Pancreas (tissue), 10 donors: ENCODE results near the gene NMRK1. TPM values are rescaled to one million over a fixed set of nuclear protein-coding genes. Genes with fewer than 3 reads are reported as not detected.

Experiments used
- ATAC-seq, 4 donors: fragments of 200-7000 bp; cut with Tn5 transposase; one replicate each; pipeline versions ENCODE4 v1.8.0 to v1.9.1; 2020; ENCODE audit warnings: mild to moderate bottlenecking in 4 of 4, moderate library complexity in 4 of 4
- DNase-seq, 6 donors: peaks; one replicate each; pipeline ENCODE4 v3.0.0-alpha.2; 2020
- FAIRE-seq: peaks from 2 replicates; lab custom pipeline; 2012; peaks lifted over from hg19 to GRCh38; lab: Jason Lieb, UNC
- H3K27ac ChIP-seq, 4 donors: fragments of 200-600 bp; sonication (generic); 1 replicate in 3 of 4; 2 replicates in 1 of 4; pipeline versions ENCODE4 v1.5.0 to v1.8.0; 2020
- H3K27me3 ChIP-seq, 4 donors: fragments of 200-600 bp; one replicate each; pipeline ENCODE4 v1.8.0; 2021
- H3K36me3 ChIP-seq, 3 donors: fragments of 200-600 bp; sonication (generic) in 1 of 3; one replicate each; pipeline versions ENCODE4 v1.5.0 to v1.8.0; 2020 to 2021
- H3K4me1 ChIP-seq, 3 donors: fragments of 200-600 bp; one replicate each; pipeline ENCODE4 v1.8.0; 2021
- H3K4me3 ChIP-seq, 4 donors: fragments of 200-600 bp; sonication (generic) in 2 of 4; one replicate each; pipeline versions ENCODE4 v1.5.0 to v1.8.0; 2020 to 2021
- H3K9me3 ChIP-seq, 4 donors: fragments of 200-600 bp; one replicate each; pipeline ENCODE4 v1.8.0; 2021
- CTCF ChIP-seq, 4 donors: fragments of 200-600 bp; sonication (generic) in 3 of 4; IDR thresholded peaks; one replicate each; pipeline versions ENCODE4 v1.5.0 to v1.8.0; 2021; ENCODE audit warnings: antibody characterized with exemption in 4 of 4
- WGBS, 2 donors: extraction: QIAGEN DNeasy Blood & Tissue Kit; methylation state at CpG; one replicate each; pipeline ENCODE4 v1.1.7; 2013; 5-methylcytosine and 5-hydroxymethylcytosine counted together
- intact Hi-C, 3 donors: fragments of 100-400 bp; cut with DNase I; formaldehyde crosslinking; loops; one replicate each; pipeline versions ENCODE4 v1.11.1 to v1.14.2; 2022
- polyA plus RNA-seq, 2 donors: library from polyadenylated mRNA; stranded (reverse); fragments of 200-250 nt; gene quantifications; one replicate each; pipeline ENCODE4 v1.2.3, GENCODE V29; 2013
- total RNA-seq, 6 donors: library from RNA; stranded (reverse); fragmentation: NEBNext Ultra II Directional in 4 of 6; extraction: Animal tissue kit (Norgen Biotek cat#: 25700) in 4 of 6; gene quantifications; one replicate each; pipeline versions ENCODE4 v1.2.1 to v1.2.4, GENCODE V29; 2021 to 2023
- donor health status: healthy with polysubstance abuse.
- donor health status: DM: no; HTN: no; CAD: no; lungs with moderate emphysema.
- donor health status: DM: no; HTN: no; CAD: no.
- donor health status: control.
- donor health status: control.
- donor health status: Bipolar disorder and iron deficiency.
- donor health status: DM: yes; HTN: yes; CAD: no.
- donor health status: DM: no; HTN: no; CAD: no.
- donor health status: DM: no; HTN: no; CAD: no.
- donor health status: DM: yes; HTN: yes; CAD: no.

NMRK1 gene
- total and polyA plus RNA-seq, 8 donors = 16.8 to 76.1 (median 27.1) TPM

- TF ChIP-seq CTCF (IDR thresholded peaks at IDR 0.05) = no peak
- Histone ChIP-seq H3K9me3 (no peaks in the 10 kb centered on the region), H3K27ac (no peak overlapping the region), H3K36me3 (no peaks in the 10 kb centered on the region), H3K4me1 (peaks cover 0 to 31% (median 22%) of the 10 kb centered on the region in 3 donors), H3K4me3 (no peak overlapping the region), H3K27me3 (no peaks in the 10 kb centered on the region)
- intact Hi-C loops = no loop called here
- WGBS, 2 donors = 48 to 49% methylated on average over 4 of the region's 4 CpGs
- ATAC-seq = no peak
- FAIRE-seq = no peak
- DNase-seq = no peak
Measured at GRCh38 chr9:75092766-75093165, 4.8 kb upstream of the NMRK1 start.

DNA sequence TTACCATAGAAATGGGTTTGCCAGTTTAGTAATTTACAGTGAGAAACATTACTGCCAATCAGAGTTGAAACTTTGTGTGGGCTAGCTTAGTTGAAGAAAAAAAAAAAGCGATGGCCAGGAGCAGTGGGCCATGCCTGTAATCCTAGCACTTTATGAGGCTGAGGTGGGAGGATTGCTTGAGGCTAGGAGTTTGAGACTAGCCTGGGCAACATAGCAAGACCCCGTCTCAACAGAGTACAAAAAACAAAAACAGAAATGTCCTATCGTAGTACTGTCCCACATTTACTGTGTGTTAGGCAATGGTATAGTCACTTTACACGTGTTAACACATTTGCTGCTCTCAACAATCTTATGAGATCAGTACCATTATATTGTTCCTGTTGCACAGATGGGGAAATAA, 2.6 kb upstream of the NMRK1 start:
- no peak for ATAC-seq
- no peaks in the 10 kb centered on the region for H3K36me3 ChIP-seq
- intact Hi-C loops = no loop called here
- H3K27ac ChIP-seq = no peak overlapping the region
- H3K27me3 ChIP-seq = no peaks in the 10 kb centered on the region
- H3K4me1 ChIP-seq = peaks cover 0 to 40% (median 29%) of the 10 kb centered on the region in 3 donors
- FAIRE-seq = no peak
- H3K4me3 ChIP-seq = no peak overlapping the region
- 90 to 91% methylated on average over 4 of the region's 4 CpGs for WGBS, 2 donors
- DNase-seq = no peak
- no peak for TF ChIP-seq CTCF (IDR thresholded peaks at IDR 0.05)
- no peaks in the 10 kb centered on the region for H3K9me3 ChIP-seq

- Histone ChIP-seq H3K4me3 (peak overlapping the region; percentile 62 to 95 (median 83)), H3K27me3 (no peaks in the 10 kb centered on the region), H3K27ac (peak overlapping the region in 3 of 4 donors; percentile 98 to 99 (median 98)), H3K9me3 (no peaks in the 10 kb centered on the region), H3K36me3 (no peaks in the 10 kb centered on the region), H3K4me1 (peaks cover 1 to 42% (median 38%) of the 10 kb centered on the region in 3 donors)
- FAIRE-seq = no peak
- whole genome bisulfite sequencing, 2 donors = 7 to 10% methylated on average over 11 of the region's 11 CpGs
- no peak for ATAC-seq
- DNase-seq = no peak
- intact Hi-C loops = no loop called here
- TF ChIP-seq CTCF (IDR thresholded peaks at IDR 0.05) = no peak
Measured at GRCh38 chr9:75089373-75089766, 1.4 kb upstream of the NMRK1 start.

GRCh38 chr9:75088646-75089372, 854 bp upstream of the NMRK1 start:
- intact Hi-C loops = no loop called here
- WGBS, 2 donors = 0% methylated on average over 43 of the region's 43 CpGs
- peak in 5 of 6 donors; percentile 33 to 81 (median 65) for DNase-seq
- Histone ChIP-seq H3K9me3 (no peaks in the 10 kb centered on the region), H3K4me1 (peaks cover 7 to 46% (median 44%) of the 10 kb centered on the region in 3 donors), H3K36me3 (no peaks in the 10 kb centered on the region), H3K27me3 (no peaks in the 10 kb centered on the region), H3K4me3 (peak overlapping the region; percentile 62 to 95 (median 83)), H3K27ac (peak overlapping the region; percentile 94 to 99 (median 98))
- peak; percentile 52 to 63 (median 54) for ATAC-seq
- FAIRE-seq = no peak
- TF ChIP-seq CTCF (IDR thresholded peaks at IDR 0.05) = peak in 1 of 4 donors; percentile 6

DNA sequence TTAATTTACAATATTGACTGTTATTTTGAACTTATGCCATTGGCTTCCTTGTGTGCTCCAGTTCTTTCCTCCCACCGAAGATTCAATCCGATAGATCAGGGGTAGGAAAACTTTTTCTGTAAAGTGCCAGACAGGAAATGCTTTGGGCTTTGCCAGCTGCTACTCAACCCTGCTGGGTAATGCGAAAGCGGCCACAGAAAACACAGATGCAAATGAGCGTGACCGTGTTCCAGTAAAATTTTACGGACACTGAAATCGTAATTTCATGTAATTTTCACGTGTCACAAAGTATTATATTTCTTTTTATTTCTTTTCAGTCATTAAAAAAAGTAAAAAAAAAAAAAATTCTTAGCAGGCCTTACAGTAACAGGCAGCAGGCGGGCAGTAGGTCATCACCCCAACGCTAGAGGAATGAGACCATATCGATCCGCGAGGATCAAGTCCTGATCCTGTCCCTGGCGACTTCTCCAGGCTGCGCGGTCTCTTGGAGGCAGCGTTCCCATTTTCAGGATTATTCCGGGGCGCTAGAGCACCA, 599 bp downstream of the NMRK1 start:
- H3K27ac ChIP-seq = peak overlapping the region; percentile 94 to 99 (median 98)
- intact Hi-C loops = no loop called here
- FAIRE-seq = no peak
- peak in 4 of 6 donors; percentile 55 to 63 (median 60) for DNase-seq
- no peaks in the 10 kb centered on the region for H3K9me3 ChIP-seq
- peak; percentile 33 to 44 (median 38) for ATAC-seq
- peaks cover 0 to 4% (median 0%) of the 10 kb centered on the region in 3 donors for H3K36me3 ChIP-seq
- TF ChIP-seq CTCF (IDR thresholded peaks at IDR 0.05) = no peak
- H3K27me3 ChIP-seq = no peaks in the 10 kb centered on the region
- WGBS, 2 donors = 1% methylated on average over 20 of the region's 20 CpGs
- peak overlapping the region; percentile 80 to 95 (median 84) for H3K4me3 ChIP-seq
- H3K4me1 ChIP-seq = peaks cover 20 to 43% (median 37%) of the 10 kb centered on the region in 3 donors
